ENCODE results near the gene UNC119B.

DNA sequence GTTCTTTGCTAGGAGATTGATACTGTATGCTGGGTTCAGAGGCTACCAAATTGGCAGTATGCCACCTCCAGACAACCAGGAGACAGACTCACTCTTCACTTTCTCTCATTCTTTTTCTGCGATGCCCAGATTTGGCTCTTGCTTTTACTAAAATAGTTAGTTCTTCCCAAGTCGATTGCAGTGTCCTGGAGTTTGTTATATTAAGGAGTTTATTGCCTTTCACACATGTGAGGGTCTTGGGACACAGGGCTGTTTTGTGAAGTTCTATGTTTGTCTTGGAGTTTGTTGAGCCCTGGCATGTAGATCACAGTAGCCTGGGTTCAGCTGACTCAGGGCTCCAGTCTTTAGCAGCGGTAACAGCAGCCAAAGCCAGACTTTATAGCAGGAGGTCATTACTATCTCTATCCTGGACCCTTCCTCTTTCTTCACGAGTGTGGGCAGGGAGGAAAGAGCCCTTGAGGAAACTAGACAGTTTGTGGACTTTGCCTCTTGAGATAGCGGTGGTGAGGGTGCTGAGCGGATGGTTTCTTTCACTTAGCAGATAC is 21.7 kb upstream of the UNC119B start:
- TF ChIP-seq, protein P1, sequence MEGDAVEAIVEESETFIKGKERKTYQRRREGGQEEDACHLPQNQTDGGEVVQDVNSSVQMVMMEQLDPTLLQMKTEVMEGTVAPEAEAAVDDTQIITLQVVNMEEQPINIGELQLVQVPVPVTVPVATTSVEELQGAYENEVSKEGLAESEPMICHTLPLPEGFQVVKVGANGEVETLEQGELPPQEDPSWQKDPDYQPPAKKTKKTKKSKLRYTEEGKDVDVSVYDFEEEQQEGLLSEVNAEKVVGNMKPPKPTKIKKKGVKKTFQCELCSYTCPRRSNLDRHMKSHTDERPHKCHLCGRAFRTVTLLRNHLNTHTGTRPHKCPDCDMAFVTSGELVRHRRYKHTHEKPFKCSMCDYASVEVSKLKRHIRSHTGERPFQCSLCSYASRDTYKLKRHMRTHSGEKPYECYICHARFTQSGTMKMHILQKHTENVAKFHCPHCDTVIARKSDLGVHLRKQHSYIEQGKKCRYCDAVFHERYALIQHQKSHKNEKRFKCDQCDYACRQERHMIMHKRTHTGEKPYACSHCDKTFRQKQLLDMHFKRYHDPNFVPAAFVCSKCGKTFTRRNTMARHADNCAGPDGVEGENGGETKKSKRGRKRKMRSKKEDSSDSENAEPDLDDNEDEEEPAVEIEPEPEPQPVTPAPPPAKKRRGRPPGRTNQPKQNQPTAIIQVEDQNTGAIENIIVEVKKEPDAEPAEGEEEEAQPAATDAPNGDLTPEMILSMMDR (IDR thresholded peaks at IDR 0.05), result no peak
- no peak for TF ChIP-seq POLR2A (IDR thresholded peaks at IDR 0.05)

All from testis (tissue), 2 donors.